ENCODE results near the gene FAM162A. TPM values are rescaled to one million over a fixed set of nuclear protein-coding genes. Genes with fewer than 3 reads are reported as not detected.

The FAM162A gene
- total RNA-seq, 1 experiment from 2014 or later = 83.9 TPM

DNA sequence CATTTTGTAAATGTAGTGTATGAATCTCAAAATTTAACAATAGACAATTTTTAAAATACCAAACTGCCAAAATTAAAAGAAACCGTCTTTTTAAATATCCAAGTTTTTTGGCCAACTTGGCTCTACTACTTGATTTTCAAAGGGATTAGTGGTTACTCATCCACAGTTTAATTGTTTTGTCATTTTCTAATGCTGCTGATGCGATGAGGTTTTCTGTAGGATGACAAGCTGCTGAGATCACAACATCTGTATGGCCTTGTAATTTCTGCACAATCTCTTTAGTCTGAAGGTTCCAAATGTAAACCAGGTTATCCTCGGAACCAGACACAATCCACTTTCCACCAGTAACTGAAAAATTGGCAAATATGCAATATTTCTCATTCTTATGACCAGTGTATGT is 30.4 kb downstream of the FAM162A start:
- Mint-ChIP-seq H3K36me3 (peaks cover 10% of the 10 kb centered on the region), H3K9me3 (no peaks in the 10 kb centered on the region), H3K4me3 (peak overlapping the region; percentile 95), H3K4me1 (peaks cover 17% of the 10 kb centered on the region), H3K27me3 (ENCODE audit: low read depth) (no peaks in the 10 kb centered on the region), H3K27ac (peak overlapping the region; percentile 95; the same call in 1 of the 2 replicates)
- ChIA-PET POLR2A (no interaction called here), CTCF (interaction anchor here (2.7 to 3.0 kb wide), 2 partner anchors 30 to 265 kb away, joined by 13 to 16 read pairs; partner anchors contain the start of genes FAM162A and PARP14)
- ATAC-seq = no peak
- no peak for TF ChIP-seq FOXK1 (CRISPR knock-in tag; IDR thresholded peaks at IDR 0.05)
- no peak for TF ChIP-seq ZNF219 (CRISPR knock-in tag; IDR thresholded peaks at IDR 0.05; ENCODE audit: borderline replicate concordance)
- TF ChIP-seq, protein P1, sequence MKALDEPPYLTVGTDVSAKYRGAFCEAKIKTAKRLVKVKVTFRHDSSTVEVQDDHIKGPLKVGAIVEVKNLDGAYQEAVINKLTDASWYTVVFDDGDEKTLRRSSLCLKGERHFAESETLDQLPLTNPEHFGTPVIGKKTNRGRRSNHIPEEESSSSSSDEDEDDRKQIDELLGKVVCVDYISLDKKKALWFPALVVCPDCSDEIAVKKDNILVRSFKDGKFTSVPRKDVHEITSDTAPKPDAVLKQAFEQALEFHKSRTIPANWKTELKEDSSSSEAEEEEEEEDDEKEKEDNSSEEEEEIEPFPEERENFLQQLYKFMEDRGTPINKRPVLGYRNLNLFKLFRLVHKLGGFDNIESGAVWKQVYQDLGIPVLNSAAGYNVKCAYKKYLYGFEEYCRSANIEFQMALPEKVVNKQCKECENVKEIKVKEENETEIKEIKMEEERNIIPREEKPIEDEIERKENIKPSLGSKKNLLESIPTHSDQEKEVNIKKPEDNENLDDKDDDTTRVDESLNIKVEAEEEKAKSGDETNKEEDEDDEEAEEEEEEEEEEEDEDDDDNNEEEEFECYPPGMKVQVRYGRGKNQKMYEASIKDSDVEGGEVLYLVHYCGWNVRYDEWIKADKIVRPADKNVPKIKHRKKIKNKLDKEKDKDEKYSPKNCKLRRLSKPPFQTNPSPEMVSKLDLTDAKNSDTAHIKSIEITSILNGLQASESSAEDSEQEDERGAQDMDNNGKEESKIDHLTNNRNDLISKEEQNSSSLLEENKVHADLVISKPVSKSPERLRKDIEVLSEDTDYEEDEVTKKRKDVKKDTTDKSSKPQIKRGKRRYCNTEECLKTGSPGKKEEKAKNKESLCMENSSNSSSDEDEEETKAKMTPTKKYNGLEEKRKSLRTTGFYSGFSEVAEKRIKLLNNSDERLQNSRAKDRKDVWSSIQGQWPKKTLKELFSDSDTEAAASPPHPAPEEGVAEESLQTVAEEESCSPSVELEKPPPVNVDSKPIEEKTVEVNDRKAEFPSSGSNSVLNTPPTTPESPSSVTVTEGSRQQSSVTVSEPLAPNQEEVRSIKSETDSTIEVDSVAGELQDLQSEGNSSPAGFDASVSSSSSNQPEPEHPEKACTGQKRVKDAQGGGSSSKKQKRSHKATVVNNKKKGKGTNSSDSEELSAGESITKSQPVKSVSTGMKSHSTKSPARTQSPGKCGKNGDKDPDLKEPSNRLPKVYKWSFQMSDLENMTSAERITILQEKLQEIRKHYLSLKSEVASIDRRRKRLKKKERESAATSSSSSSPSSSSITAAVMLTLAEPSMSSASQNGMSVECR (CRISPR knock-in tag; IDR thresholded peaks at IDR 0.05; ENCODE audit: borderline replicate concordance) = no peak
- TF ChIP-seq, protein P2, sequence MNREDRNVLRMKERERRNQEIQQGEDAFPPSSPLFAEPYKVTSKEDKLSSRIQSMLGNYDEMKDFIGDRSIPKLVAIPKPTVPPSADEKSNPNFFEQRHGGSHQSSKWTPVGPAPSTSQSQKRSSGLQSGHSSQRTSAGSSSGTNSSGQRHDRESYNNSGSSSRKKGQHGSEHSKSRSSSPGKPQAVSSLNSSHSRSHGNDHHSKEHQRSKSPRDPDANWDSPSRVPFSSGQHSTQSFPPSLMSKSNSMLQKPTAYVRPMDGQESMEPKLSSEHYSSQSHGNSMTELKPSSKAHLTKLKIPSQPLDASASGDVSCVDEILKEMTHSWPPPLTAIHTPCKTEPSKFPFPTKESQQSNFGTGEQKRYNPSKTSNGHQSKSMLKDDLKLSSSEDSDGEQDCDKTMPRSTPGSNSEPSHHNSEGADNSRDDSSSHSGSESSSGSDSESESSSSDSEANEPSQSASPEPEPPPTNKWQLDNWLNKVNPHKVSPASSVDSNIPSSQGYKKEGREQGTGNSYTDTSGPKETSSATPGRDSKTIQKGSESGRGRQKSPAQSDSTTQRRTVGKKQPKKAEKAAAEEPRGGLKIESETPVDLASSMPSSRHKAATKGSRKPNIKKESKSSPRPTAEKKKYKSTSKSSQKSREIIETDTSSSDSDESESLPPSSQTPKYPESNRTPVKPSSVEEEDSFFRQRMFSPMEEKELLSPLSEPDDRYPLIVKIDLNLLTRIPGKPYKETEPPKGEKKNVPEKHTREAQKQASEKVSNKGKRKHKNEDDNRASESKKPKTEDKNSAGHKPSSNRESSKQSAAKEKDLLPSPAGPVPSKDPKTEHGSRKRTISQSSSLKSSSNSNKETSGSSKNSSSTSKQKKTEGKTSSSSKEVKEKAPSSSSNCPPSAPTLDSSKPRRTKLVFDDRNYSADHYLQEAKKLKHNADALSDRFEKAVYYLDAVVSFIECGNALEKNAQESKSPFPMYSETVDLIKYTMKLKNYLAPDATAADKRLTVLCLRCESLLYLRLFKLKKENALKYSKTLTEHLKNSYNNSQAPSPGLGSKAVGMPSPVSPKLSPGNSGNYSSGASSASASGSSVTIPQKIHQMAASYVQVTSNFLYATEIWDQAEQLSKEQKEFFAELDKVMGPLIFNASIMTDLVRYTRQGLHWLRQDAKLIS (CRISPR knock-in tag; IDR thresholded peaks at IDR 0.05; ENCODE audit: borderline replicate concordance) = no peak
- TF ChIP-seq, protein P3, sequence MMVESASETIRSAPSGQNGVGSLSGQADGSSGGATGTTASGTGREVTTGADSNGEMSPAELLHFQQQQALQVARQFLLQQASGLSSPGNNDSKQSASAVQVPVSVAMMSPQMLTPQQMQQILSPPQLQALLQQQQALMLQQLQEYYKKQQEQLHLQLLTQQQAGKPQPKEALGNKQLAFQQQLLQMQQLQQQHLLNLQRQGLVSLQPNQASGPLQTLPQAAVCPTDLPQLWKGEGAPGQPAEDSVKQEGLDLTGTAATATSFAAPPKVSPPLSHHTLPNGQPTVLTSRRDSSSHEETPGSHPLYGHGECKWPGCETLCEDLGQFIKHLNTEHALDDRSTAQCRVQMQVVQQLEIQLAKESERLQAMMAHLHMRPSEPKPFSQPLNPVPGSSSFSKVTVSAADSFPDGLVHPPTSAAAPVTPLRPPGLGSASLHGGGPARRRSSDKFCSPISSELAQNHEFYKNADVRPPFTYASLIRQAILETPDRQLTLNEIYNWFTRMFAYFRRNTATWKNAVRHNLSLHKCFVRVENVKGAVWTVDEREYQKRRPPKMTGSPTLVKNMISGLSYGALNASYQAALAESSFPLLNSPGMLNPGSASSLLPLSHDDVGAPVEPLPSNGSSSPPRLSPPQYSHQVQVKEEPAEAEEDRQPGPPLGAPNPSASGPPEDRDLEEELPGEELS (CRISPR knock-in tag; IDR thresholded peaks at IDR 0.05) = no peak
- TF ChIP-seq ZNF317 (CRISPR knock-in tag; IDR thresholded peaks at IDR 0.05; ENCODE audit: borderline replicate concordance, low read depth) = no peak
- no peak for DNase-seq (ENCODE audit: low spot score)

DNA sequence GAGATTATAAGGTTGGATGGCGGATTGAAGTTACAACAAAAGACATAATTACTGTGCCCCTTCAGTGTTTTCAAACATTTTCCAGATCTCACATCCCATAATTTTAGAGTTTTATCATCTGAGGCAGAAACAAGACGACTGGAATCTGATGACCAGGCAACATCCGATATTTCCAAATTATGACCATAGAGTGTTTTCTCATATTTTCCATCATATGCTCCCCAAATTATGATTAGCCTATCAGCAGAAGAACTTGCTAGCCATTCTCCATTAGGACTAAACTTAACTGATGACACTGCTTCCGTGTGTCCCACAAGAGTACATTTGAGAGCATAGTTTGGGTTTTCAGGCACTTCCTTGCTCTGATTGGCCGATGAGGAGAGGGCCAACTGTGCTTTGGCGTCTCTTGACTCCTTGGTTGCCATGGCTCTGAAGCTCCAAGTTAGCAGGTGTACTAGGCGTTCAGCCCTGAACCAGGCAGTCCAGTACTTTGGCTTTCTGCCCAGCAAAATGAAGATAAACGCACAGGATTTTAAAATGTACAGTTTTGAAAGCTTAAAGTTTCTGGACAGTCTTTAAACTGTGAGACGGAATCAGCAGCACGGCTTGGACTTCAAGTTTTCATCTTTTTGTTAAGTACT is 31.2 kb downstream of the FAM162A start:
- H3K36me3 Mint-ChIP-seq = peaks cover 5% of the 10 kb centered on the region
- TF ChIP-seq NFATC4 (CRISPR knock-in tag; IDR thresholded peaks at IDR 0.05) = no peak
- CTCF ChIA-PET = interaction anchor here (1.8 to 3.0 kb wide), 3 partner anchors 22 to 265 kb away, joined by 13 to 16 read pairs (median 13); partner anchors contain the start of genes FAM162A and PARP14
- H3K4me1 Mint-ChIP-seq = peaks cover 17% of the 10 kb centered on the region
- POLR2A ChIA-PET = interaction anchor here (2.2 kb wide), 1 partner anchor 32 kb away, joined by 18 read pairs; the partner anchor contains the start of genes FAM162A and MIX23
- H3K27me3 Mint-ChIP-seq (ENCODE audit: low read depth) = no peaks in the 10 kb centered on the region
- DNase-seq (ENCODE audit: low spot score) = peak; percentile 41
- no peaks in the 10 kb centered on the region for H3K9me3 Mint-ChIP-seq
- H3K27ac Mint-ChIP-seq = peak overlapping the region; percentile 95
- peak overlapping the region; percentile 95 for H3K4me3 Mint-ChIP-seq
- peak; percentile 56 for ATAC-seq

Measured in WTC11 (cell line).